Breast epithelium (tissue), 3 donors: Measurements from ENCODE around the gene JAM2.
"Not testable (repeated sequence)": the region's sequence is repeated elsewhere in the genome, so short reads cannot be mapped to it uniquely, and the experiment has no call there.

ENCODE experiments used
- CTCF ChIP-seq, 3 donors: fragments of 450-650 bp; IDR thresholded peaks; one replicate each; pipeline ENCODE4 v1.5.1; 2016 to 2017; ENCODE audit warnings: antibody characterized with exemption in 3 of 3, mild to moderate bottlenecking in 3 of 3, moderate library complexity in 3 of 3
- POLR2A ChIP-seq: fragments of 450-650 bp; IDR thresholded peaks from one replicate; pipeline ENCODE4 v1.6.1; 2016; ENCODE audit warnings: antibody characterized with exemption, mild to moderate bottlenecking, moderate library complexity
- POLR2AphosphoS5 ChIP-seq, 3 donors: sonication (generic); formaldehyde crosslinking; IDR thresholded peaks; one replicate each; pipeline ENCODE4 v1.6.1; 2017; ENCODE audit warnings: antibody characterized with exemption in 3 of 3

- not testable (repeated sequence) for TF ChIP-seq CTCF (IDR thresholded peaks at IDR 0.05); POLR2A; POLR2AphosphoS5 (IDR thresholded peaks at IDR 0.05)
Measured at GRCh38 chr21:25714066-25714465, 75.0 kb downstream of the JAM2 start.
